ENCODE measurements around the gene SORCS2.

- TF ChIP-seq POLR2AphosphoS5 (IDR thresholded peaks at IDR 0.05; ENCODE audit: low read depth, low read length) (no peak), REST (IDR thresholded peaks at IDR 0.05; ENCODE audit: insufficient read depth in 1 of 2, low read depth in 2 of 2, low read length in 2 of 2) (no peak), FOXP2 (optimal IDR thresholded peaks at IDR 0.05; ENCODE audit: borderline replicate concordance, extremely low read depth, extremely low read length, insufficient read depth) (no peak), SIN3A (IDR thresholded peaks at IDR 0.05; ENCODE audit: borderline replicate concordance, insufficient read depth, low read length) (no peak)
Measured at GRCh38 chr4:7622371-7622770, 430.0 kb downstream of the SORCS2 start.

All from PFSK-1 (cell line).